Tibial nerve (tissue), 4 donors: ENCODE measurements around the gene ASIC4. TPM values are rescaled to one million over a fixed set of nuclear protein-coding genes. Genes with fewer than 3 reads are reported as not detected.

Experiments used
- DNase-seq, 2 donors: peaks; one replicate each; pipeline ENCODE4 v3.0.0-alpha.2; 2019; ENCODE audit warnings: low spot score in 2 of 2
- H3K27ac ChIP-seq, 4 donors: fragments of 200-600 bp; sonication (generic) in 3 of 4; one replicate each; pipeline ENCODE4 v1.5.1; 2017 to 2019; ENCODE audit warnings: mild to moderate bottlenecking in 1 of 4
- H3K27me3 ChIP-seq, 2 donors: fragments of 200-600 bp; sonication (generic) in 1 of 2; one replicate each; pipeline versions ENCODE4 v1.5.1 to v1.6.0; 2017 to 2019
- H3K36me3 ChIP-seq, 3 donors: fragments of 200-600 bp; sonication (generic); one replicate each; pipeline ENCODE4 v1.5.1; 2018 to 2019
- H3K4me1 ChIP-seq, 4 donors: fragments of 200-600 bp; sonication (generic) in 3 of 4; one replicate each; pipeline ENCODE4 v1.5.1; 2017 to 2019
- H3K4me3 ChIP-seq, 4 donors: fragments of 200-600 bp; sonication (generic) in 3 of 4; one replicate each; pipeline ENCODE4 v1.5.1; 2017 to 2019; ENCODE audit warnings: mild to moderate bottlenecking in 1 of 4, moderate library complexity in 1 of 4
- H3K9me3 ChIP-seq, 4 donors: fragments of 200-600 bp; sonication (generic) in 3 of 4; one replicate each; pipeline ENCODE4 v1.5.1; 2017 to 2019
- CTCF ChIP-seq, 5 experiments: fragments of 200-600 bp in 3 of 5; fragments of 450-650 bp in 2 of 5; sonication (generic) in 3 of 5; IDR thresholded peaks; one replicate each; pipeline ENCODE4 v1.5.1; 2016 to 2019; ENCODE audit warnings: antibody characterized with exemption in 5 of 5, mild to moderate bottlenecking in 3 of 5, moderate library complexity in 2 of 5
- EP300 ChIP-seq, 2 donors: sonication (generic); formaldehyde crosslinking; IDR thresholded peaks; one replicate each; pipeline ENCODE4 v1.6.1; 2017; ENCODE audit warnings: antibody characterized with exemption in 2 of 2, mild to moderate bottlenecking in 1 of 2
- POLR2A ChIP-seq, 2 donors: fragments of 450-650 bp; IDR thresholded peaks; one replicate each; pipeline ENCODE4 v1.6.1; 2017; ENCODE audit warnings: antibody characterized with exemption in 2 of 2, mild to moderate bottlenecking in 2 of 2, moderate library complexity in 2 of 2
- WGBS, 2 donors: methylation state at CpG; one replicate each; pipeline ENCODE4 v1.1.5; 2018; 5-methylcytosine and 5-hydroxymethylcytosine counted together
- total RNA-seq, 4 donors: library from RNA; depleted of rRNA; stranded (reverse); fragments of >200 nt; gene quantifications; one replicate each; pipeline ENCODE4 v1.1.0, GENCODE V29; 2016

The ASIC4 gene
- total RNA-seq, 4 donors from 2014 or later: 0.42 to 3.0 TPM; not detected in 2

DNA sequence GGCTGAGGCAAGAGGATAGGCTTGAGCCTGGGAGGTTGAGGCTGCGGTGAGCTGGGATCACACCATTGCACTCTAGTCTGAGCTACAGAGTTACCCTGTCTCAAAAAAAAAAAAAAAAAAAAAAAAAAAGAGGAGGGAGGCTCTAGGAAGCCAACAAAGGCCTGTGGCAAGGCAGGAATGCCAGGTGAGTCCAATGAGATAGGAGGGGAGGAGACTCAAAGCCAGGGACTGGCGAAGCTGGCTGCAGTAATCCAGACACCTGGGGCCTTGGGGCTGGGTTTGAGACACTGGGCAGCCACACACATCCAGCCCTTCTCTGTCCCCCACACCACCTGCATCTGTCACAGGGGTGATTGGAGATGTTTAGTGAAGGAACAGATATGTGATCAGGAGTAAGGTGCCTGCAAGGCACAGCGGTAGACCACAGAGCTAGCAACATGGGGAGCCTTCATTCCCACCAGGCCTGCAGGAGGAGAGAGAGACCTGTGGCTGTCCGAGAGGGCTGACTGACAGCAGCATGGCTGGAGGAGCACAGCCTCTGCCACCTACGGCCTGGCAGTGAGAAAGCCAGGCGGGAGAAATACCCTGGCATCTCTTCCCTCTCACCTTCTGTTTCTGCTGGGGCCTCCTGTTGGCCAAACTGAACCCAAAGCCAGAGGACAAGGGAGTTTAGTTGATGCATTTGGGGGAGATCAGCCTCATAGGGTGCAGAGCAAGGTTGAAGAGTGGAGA, 19.8 kb downstream of the ASIC4 start:
- no peak overlapping the region for H3K4me3 ChIP-seq
- H3K4me1 ChIP-seq: peaks cover 0 to 35% (median 16%) of the 10 kb centered on the region in 4 donors
- H3K36me3 ChIP-seq: peaks cover 0 to 5% (median 0%) of the 10 kb centered on the region in 3 donors
- DNase-seq: no peak
- 94% methylated on average over 6 of the region's 6 CpGs for WGBS, 2 donors
- H3K27me3 ChIP-seq: peaks cover 0 to 10% of the 10 kb centered on the region in 2 donors
- no peak overlapping the region for H3K27ac ChIP-seq
- no peak for TF ChIP-seq EP300 (IDR thresholded peaks at IDR 0.05)
- no peaks in the 10 kb centered on the region for H3K9me3 ChIP-seq

DNA sequence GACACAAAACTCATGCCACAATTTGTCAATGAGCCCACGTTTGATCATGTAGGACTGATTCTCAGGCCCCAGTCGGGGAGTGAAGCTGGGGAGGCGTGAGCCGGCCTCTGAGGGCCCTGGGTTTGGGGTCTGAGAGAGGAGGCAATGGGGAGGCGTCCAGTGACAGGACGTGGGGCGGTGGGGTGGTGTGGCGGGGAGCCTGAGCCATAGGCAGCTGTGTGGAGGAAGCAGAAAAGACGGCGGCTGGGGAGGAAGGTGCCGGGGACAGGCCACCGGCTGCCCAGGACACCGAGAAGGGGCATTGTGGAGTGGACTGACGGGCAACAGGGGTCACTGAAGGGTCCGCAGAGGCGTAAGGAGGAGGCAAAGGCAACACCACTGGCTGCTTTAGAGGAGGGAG, 22.1 kb downstream of the ASIC4 start:
- H3K36me3 ChIP-seq: peaks cover 0 to 26% (median 0%) of the 10 kb centered on the region in 3 donors
- H3K4me3 ChIP-seq: no peak overlapping the region
- no peak for TF ChIP-seq CTCF (IDR thresholded peaks at IDR 0.05)
- TF ChIP-seq POLR2A (IDR thresholded peaks at IDR 0.05): no peak
- TF ChIP-seq EP300 (IDR thresholded peaks at IDR 0.05): no peak
- H3K27ac ChIP-seq: peak overlapping the region in 2 of 4 donors; percentile 91 to 97
- no peak for DNase-seq
- H3K9me3 ChIP-seq: no peaks in the 10 kb centered on the region
- 65 to 72% methylated on average over 16 of the region's 16 CpGs for WGBS, 2 donors
- H3K27me3 ChIP-seq: no peaks in the 10 kb centered on the region
- peaks cover 0 to 44% (median 25%) of the 10 kb centered on the region in 4 donors for H3K4me1 ChIP-seq

- TF ChIP-seq CTCF (IDR thresholded peaks at IDR 0.05): no peak
- no peak for TF ChIP-seq EP300 (IDR thresholded peaks at IDR 0.05)
- TF ChIP-seq POLR2A (IDR thresholded peaks at IDR 0.05): no peak
- no peaks in the 10 kb centered on the region for H3K9me3 ChIP-seq
- no peak overlapping the region for H3K4me3 ChIP-seq
- WGBS, 2 donors: 27 to 41% methylated on average over 7 to 9 of the region's 9 CpGs
- peaks cover 0 to 50% (median 29%) of the 10 kb centered on the region in 4 donors for H3K4me1 ChIP-seq
- H3K36me3 ChIP-seq: peaks cover 0 to 26% (median 0%) of the 10 kb centered on the region in 3 donors
- no peaks in the 10 kb centered on the region for H3K27me3 ChIP-seq
- no peak for DNase-seq
- H3K27ac ChIP-seq: peak overlapping the region; percentile 24 to 97 (median 58)
These were observed 22.7 kb downstream of the ASIC4 start for GRCh38 chr2:219536967-219537366.

DNA sequence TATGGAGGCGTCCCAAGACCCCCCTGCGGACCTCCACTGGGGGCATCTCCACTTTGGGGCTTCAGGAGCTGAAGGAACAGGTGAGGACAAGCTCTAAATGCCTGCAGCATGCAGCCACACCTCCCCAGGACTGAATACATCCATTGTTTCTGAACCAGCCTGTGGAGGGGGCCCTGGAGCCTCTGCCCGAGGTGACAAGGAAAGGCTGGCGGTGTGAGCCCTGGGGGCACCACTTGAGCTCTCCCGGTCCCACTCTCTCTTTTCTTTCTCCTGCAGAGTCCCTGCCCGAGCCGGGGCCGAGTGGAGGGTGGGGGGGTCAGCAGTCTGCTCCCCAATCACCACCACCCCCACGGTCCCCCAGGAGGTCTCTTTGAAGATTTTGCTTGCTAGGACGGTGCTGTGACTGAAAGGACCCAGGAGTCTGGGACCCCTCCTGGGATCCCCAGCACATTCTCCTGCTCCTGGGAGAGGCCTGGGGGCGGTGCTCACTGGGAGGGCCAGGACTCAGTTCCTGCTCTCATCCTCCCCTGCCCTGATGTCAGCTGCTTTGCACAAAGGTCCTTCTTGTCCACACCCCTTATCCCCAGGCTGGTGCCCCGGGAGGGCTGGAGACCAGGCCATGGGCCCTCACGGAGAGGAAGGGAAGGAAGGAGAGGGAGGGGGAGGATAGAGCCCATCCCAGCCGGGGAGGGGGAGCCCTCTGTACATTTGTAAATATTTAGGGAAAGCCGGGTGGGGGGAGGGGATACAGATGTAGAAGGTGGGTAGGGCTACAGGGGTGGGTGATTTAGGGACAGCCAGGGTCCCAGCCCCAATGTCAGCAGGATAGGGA, 23.6 kb downstream of the ASIC4 start:
- peak overlapping the region; percentile 38 to 97 (median 80) for H3K27ac ChIP-seq
- H3K9me3 ChIP-seq: no peaks in the 10 kb centered on the region
- no peaks in the 10 kb centered on the region for H3K27me3 ChIP-seq
- 27 to 40% methylated on average over 15 of the region's 15 CpGs for WGBS, 2 donors
- H3K36me3 ChIP-seq: peaks cover 0 to 26% (median 0%) of the 10 kb centered on the region in 3 donors
- TF ChIP-seq POLR2A (IDR thresholded peaks at IDR 0.05) (no peak), CTCF (IDR thresholded peaks at IDR 0.05) (no peak), EP300 (IDR thresholded peaks at IDR 0.05) (no peak)
- no peak overlapping the region for H3K4me3 ChIP-seq
- H3K4me1 ChIP-seq: peaks cover 0 to 59% (median 34%) of the 10 kb centered on the region in 4 donors
- no peak for DNase-seq

- Histone ChIP-seq H3K36me3 (peaks cover 0 to 26% (median 0%) of the 10 kb centered on the region in 3 donors), H3K4me3 (no peak overlapping the region), H3K9me3 (no peaks in the 10 kb centered on the region), H3K27me3 (no peaks in the 10 kb centered on the region), H3K27ac (peak overlapping the region; percentile 38 to 97 (median 80)), H3K4me1 (peaks cover 0 to 61% (median 34%) of the 10 kb centered on the region in 4 donors)
- no peak for TF ChIP-seq POLR2A (IDR thresholded peaks at IDR 0.05)
- peak in 1 of 2 donors; percentile 72 for TF ChIP-seq EP300 (IDR thresholded peaks at IDR 0.05)
- no peak for TF ChIP-seq CTCF (IDR thresholded peaks at IDR 0.05)
- DNase-seq: no peak
- 47 to 51% methylated on average over 6 of the region's 6 CpGs for WGBS, 2 donors
These were observed 24.2 kb downstream of the ASIC4 start for GRCh38 chr2:219538504-219538951.
